ENCODE results near the gene DNAL1. TPM values are rescaled to one million over a fixed set of nuclear protein-coding genes. Genes with fewer than 3 reads are reported as not detected.

The DNAL1 gene
- total and polyA plus RNA-seq, 2 of the 13 experiments (the other 11 are each of a cell fraction or from before 2014, with no cell fraction given): 1.4 to 13.3 TPM

GRCh38 chr14:73728717-73729330 is 84.0 kb downstream of the DNAL1 start:
- peak; percentile 94 for FAIRE-seq
- peak; percentile 60 for DNase-seq (ENCODE audit: low spot score)
- Histone ChIP-seq H2AFZ (ENCODE audit: low read length) (no peak overlapping the region), H3K79me2 (ENCODE audit: insufficient read depth, low read length) (no peaks in the 10 kb centered on the region), H3K27ac (ENCODE audit: extremely low read length, insufficient read depth, low read length) (no peak overlapping the region), H3K4me1 (ENCODE audit: insufficient read depth, low read length) (peaks cover 19% of the 10 kb centered on the region), H3K27me3 (ENCODE audit: control insufficient read depth in 1 of 2, insufficient read depth in 2 of 2, low read length in 2 of 2) (no peaks in the 10 kb centered on the region), H3K9me3 (ENCODE audit: low read length) (no peaks in the 10 kb centered on the region), H3K4me3 (replicated peaks in 1 of 3; ENCODE audit: insufficient read depth in 1 of 3, low read depth in 2 of 3, low read length in 3 of 3) (no peak overlapping the region), H3K4me2 (ENCODE audit: low read depth, low read length) (no peak overlapping the region), H4K20me1 (ENCODE audit: insufficient read depth, low read length) (peaks cover 3% of the 10 kb centered on the region; the same call in 1 of the 2 replicates), H3K36me3 (replicated peaks in 1 of 2; ENCODE audit: control insufficient read depth in 1 of 2, insufficient read depth in 2 of 2, low read length in 2 of 2) (peaks cover 32 to 76% of the 10 kb centered on the region in 2 experiments), H3K9ac (ENCODE audit: insufficient read depth, low read depth, low read length) (no peak overlapping the region)
- WGBS (ENCODE audit: low lambda C conversion rate): 30% methylated on average over 6 of the region's 6 CpGs
- POLR2A ChIA-PET: interaction anchor here (0.7 to 1.0 kb wide), 5 partner anchors 14 to 123 kb away, joined by 3 to 5 read pairs (median 4); partner anchors contain the start of genes PNMA1 and PTGR2
- CTCF ChIA-PET (ENCODE audit: low intra/inter-chr PET ratio, low total read pairs): interaction anchor here (0.9 to 2.7 kb wide), 3 partner anchors 30 to 140 kb away, joined by 4 to 39 read pairs (median 8); no protein-coding TSS in a partner anchor
- in situ Hi-C loops (cut with HindIII; ENCODE audit: extremely low pct_ligation_motif_present, low pct_unique_long_range_greater_than_20kb) (loop anchor here (5.0 to 25.0 kb wide), 2 partner anchors 98 to 308 kb away; no protein-coding TSS in a partner anchor), intact Hi-C loops (cut with micrococcal nuclease; ENCODE audit: unreplicated experiment) (loop anchor here (1.0 to 2.0 kb wide), 3 partner anchors 29 to 140 kb away; no protein-coding TSS in a partner anchor)
- no TSS peak for BruUV-seq (replicated peaks)
- ATAC-seq: peak; percentile 86
- no peak for TF ChIP-seq ZNF792 (CRISPR knock-in tag; IDR thresholded peaks at IDR 0.05)
- TF ChIP-seq ZNF460 (CRISPR knock-in tag; IDR thresholded peaks at IDR 0.05; ENCODE audit: borderline replicate concordance): no peak
- no peak for TF ChIP-seq MXD3 (CRISPR knock-in tag; IDR thresholded peaks at IDR 0.05)
- TF ChIP-seq ZBTB33 (CRISPR knock-in tag; IDR thresholded peaks at IDR 0.05): no peak
- TF ChIP-seq ZMYM4 (CRISPR knock-in tag; IDR thresholded peaks at IDR 0.05): no peak
- no peak for TF ChIP-seq ZSCAN12 (CRISPR knock-in tag; IDR thresholded peaks at IDR 0.05)
- no peak for TF ChIP-seq NFYC (CRISPR knock-in tag; IDR thresholded peaks at IDR 0.05)
- TF ChIP-seq KLF9 (CRISPR knock-in tag; IDR thresholded peaks at IDR 0.05; ENCODE audit: low read depth): no peak
- no peak for TF ChIP-seq ZNF703 (CRISPR knock-in tag; IDR thresholded peaks at IDR 0.05; ENCODE audit: borderline replicate concordance)
- no peak for TF ChIP-seq GABPA (IDR thresholded peaks at IDR 0.05; ENCODE audit: low read depth, low read length)
- TF ChIP-seq GABPA (CRISPR knock-in tag; IDR thresholded peaks at IDR 0.05; ENCODE audit: low read depth): 0 out of 2 replicates have a peak, but pooled peaks have one; percentile 22
- TF ChIP-seq ZNF335 (CRISPR knock-in tag; IDR thresholded peaks at IDR 0.05): no peak
- TF ChIP-seq CHCHD3 (CRISPR knock-in tag; IDR thresholded peaks at IDR 0.05): no peak
- TF ChIP-seq AGO2 (optimal IDR thresholded peaks at IDR 0.05; ENCODE audit: low read depth, low read length): no peak
- TF ChIP-seq ZNF691 (CRISPR knock-in tag; IDR thresholded peaks at IDR 0.05; ENCODE audit: borderline replicate concordance, low read depth): 0 out of 2 replicates have a peak, but pooled peaks have one; percentile 43
- no peak for TF ChIP-seq ZC3H13 (CRISPR knock-in tag; IDR thresholded peaks at IDR 0.05)
- TF ChIP-seq SETDB1 (CRISPR knock-in tag; IDR thresholded peaks at IDR 0.05; ENCODE audit: borderline replicate concordance): no peak
- no peak for TF ChIP-seq DR1 (CRISPR knock-in tag; IDR thresholded peaks at IDR 0.05)
- no peak for TF ChIP-seq ETV6 (CRISPR knock-in tag; conservative IDR thresholded peaks at IDR 0.05)
- TF ChIP-seq ZNF121 (CRISPR knock-in tag; IDR thresholded peaks at IDR 0.05): no peak
- TF ChIP-seq BCL6 (CRISPR knock-in tag; IDR thresholded peaks at IDR 0.05): no peak
- no peak for TF ChIP-seq CC2D1A (CRISPR knock-in tag; IDR thresholded peaks at IDR 0.05)
- TF ChIP-seq TEAD3 (CRISPR knock-in tag; optimal IDR thresholded peaks at IDR 0.05; ENCODE audit: borderline replicate concordance): no peak
- TF ChIP-seq IRX3 (CRISPR knock-in tag; IDR thresholded peaks at IDR 0.05; ENCODE audit: borderline replicate concordance, low read depth): no peak
- no peak for TF ChIP-seq ZNF225 (CRISPR knock-in tag; IDR thresholded peaks at IDR 0.05)

Data from HepG2 (cell line).